ENCODE results near the gene CENPP.
"Not testable (repeated sequence)": the region's sequence is repeated elsewhere in the genome, so short reads cannot be mapped to it uniquely, and the experiment has no call there.

CENPP gene

DNA sequence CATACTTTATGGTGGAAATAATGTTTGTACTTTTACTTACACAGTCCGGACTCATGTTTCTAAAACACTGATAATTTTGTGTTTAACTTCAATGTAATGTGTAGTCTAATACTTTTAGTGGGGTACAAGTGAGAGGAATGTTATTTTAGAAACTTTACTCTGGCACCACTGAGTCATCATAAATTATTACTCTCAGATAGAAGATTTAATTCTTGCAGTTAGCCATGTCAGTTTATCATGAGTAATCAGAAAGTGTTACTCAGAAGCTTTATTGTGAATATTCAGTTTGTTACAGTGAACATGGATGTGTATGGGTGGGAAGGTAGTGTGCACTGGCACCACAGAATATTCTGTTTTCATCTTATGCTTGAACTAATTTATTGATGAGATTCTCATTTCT, 58.6 kb downstream of the CENPP start:
- DNase-seq: no peak

DNA sequence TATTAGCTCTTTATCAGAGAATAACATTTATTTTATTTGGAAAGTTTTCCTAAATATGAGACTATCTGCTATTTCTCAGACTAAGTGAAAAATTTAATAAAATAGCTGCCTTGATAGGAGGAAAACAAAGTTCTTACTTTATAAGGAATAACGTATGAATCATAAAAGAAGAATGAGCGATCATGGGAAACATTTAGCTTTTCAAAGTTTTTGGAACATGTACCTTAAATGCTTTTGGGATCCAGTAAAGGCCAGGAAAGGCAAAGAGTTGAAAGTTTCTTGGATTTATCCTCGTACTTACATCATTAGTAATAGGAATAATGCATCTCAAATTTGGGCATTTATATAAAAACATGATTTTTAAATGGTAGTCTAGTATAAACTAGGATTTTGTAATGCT, 59.2 kb downstream of the CENPP start:
- DNase-seq: no peak

DNA sequence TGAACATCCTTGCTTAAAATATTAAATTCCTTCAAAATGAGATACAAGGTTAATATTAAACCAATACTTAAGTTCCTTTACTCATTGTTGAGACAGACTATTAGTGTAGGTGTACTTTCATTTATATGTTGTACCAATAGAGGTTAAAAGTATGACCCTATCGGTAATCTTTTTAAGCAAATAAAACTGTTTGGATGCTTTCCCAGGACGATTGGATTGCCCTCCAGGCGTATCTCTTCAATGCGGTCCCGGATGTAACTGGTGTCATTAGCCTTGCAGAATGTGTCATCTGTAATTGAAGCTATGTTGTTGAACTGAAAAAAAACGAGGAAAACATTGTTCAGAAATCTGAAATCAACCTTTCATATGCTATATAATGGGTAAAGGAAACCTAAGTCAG, 59.7 kb downstream of the CENPP start:
- DNase-seq: no peak

DNA sequence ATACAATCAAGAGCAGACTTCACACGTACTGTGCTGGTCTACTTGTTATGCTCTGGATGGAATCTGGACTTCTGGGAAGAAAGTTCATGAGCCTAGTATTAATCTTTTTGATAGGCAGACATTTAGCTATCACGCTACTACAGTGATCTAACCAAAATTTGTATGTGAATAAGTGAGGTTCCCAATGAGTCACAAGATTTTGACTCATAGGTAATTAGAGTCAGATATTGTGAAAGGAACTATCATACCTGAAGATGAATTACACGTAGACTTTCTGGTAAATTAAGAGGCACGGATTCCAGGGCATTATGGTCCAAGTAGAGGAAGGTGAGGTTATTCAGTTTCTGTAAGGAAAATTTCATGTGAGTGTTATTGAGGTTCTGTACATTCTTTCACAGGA, 60.2 kb downstream of the CENPP start:
- no peak for DNase-seq

DNA sequence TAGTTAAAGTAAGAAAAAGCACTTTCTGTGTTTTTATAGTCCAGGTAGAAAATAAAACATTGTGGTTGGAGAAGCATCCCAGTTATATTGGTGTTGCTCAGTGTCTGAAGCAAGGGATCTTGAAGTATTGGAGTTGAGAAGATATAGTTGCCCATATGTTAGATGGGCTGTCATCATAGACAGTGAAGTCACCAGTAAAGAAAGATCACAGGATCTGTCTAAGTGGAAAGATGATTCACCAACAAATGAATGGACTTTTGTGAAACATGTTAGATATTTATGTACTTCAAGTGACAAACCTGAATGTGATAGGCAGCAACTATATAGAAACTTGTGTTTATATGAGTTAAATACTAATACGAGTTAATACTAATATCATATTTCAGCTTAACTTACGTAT, 66.9 kb downstream of the CENPP start:
- DNase-seq: no peak

DNA sequence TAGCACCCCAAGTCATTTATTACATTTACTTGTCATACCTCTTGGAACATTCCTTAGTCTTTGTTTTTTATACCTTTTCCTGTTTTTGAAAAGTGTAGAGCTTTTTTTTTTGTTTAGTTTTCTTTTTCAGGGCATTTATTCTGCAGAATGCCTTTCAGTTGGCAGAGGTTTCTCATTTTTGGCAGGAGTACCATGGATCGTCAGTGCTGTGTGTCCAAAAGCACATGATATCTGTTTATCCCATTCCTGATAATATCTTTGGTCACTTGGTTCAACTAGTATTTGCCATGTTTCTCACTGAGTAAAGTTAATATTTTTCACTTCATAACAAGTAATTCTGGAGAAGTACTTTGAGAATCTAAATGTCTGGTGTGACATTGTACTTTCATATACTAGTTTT, 67.9 kb downstream of the CENPP start:
- DNase-seq: no peak

DNA sequence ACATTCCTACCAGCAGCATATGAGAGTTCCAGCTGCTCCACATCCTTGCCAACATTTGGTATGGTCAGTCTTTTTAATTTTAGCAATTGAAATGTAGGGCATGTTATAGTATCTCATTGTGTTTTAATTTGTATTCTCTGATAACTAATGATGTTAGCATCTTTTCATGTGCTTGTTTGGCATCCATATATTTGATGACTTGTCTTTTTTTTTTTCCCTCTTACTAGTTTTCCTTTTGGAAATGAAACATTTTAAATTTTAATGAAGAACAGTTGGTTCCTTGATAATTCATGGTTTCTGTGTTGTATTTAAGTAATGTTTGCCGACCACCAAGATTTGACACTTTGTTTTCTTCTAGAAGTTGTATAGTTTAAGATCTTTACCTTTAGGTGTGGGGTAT, 69.9 kb downstream of the CENPP start:
- no peak for DNase-seq

DNA sequence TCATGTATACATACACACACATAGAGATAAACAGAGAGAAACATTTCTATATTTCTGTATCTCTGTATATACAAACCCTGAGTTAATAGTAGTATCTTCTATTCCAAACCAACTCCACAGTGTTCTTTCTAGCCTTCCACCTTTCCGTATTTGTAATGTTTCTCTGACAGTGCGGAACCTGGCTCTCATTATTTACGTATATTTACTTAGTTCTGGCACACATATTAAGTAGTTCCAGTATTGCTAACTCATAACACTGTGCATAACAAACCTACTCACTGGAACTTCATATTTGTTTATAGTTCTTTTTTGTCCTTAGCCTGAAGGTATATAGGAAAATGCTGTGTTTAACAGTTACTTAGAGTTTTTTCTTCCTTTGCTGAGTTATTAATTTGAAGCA, 72.1 kb downstream of the CENPP start:
- DNase-seq: no peak

DNA sequence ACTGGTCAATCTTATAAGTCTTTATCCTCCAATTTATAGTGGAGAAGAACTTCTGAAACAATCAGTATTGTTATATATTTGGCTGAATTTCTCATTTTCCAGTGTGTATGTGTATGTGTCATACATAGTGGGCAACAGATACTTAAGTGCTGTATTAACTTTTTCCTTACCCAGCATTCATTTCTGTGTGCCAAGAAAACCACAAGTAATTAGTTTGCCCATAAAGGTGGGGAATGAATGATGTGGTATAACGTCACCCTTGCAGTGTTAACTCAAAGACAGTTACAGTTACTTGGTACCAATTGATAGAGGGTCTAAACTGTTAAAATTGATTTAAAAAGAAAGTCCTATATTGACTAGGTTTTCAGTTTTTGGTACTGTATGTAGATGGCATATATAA, 76.6 kb downstream of the CENPP start:
- DNase-seq: no peak

DNA sequence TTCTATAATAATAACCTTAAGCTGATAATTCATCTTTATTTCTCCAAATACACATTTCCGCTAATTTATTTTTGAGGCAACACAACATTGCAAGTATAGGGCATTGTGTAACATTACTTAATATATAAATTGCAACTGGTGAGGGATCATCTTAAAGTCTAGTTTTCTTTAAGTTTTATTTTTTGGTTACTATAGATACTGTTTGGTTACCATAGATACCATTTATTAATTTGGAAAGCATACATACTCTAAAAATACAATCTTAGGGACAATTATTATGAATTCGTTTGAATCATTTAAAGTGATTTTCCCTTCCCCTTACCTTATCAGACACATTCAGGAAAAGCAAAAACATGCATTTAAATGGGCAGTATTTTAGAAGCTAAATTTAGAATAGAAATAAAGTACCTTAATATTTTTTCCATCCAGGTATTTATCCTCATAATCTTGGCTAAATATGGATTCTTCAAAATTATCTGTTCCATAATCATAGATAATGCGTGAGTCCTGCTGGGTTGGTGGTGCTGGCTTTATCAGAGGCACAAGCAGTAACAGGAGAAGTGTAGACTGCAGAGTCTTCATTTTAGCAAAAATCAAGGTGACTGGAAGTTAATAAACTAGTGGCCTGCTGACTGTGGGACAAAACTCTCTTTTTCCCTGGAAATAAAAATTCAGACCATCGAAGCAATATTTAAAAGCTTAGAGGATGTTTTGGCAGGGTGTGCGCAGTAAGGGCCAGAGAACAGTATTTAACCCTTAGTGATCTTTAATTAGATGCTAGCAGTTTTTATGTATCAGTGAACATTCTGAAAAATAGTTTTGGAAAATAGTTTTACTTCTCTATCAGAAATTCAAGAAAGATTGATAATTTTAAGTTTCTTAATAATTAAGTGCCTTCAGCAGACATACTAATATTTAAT, 77.3 kb downstream of the CENPP start:
- DNase-seq: no peak

DNA sequence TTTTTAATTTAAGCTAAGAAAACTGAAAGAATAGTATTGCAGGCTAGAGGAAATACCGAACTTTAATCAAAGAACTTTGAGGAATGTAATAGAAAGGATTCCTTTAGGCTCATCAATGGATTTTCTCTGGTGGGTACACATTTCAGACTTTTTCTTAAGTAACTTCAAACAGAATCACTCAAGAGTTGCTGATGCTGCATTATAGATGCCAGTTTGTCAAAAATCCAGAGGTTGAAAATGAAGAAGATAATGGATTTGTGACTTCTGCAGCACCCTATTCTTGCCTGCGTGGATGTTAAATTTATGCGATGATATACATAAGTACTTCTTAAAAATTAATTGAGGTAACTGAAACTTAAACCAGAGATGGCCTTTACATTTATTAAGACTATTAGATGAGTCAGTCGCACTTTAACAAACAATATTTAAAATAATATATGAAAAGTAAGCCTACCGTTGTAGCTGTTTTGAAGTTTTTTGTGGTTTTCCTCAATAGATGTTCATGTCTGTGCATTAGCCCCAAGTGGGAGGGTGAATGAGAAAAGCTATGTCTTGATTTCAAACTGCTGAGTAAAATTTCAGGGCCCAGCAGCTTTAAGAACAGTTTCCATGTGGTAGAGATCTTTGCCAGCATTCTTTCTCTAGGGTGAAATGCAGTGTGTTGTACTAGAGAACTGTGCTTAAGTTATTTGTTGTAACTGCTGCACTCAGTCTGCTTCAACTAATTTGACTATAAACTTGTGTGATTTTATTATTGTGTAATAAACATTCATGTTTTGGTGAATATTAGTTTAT, 78.5 kb downstream of the CENPP start, which contains the start of gene OGN:
Gene OGN (minus strand): TSS at position 537 of the 795 bp plus-strand sequence. CDS start 1,171 bp downstream, outside the sequence.
- no peak for DNase-seq

DNA sequence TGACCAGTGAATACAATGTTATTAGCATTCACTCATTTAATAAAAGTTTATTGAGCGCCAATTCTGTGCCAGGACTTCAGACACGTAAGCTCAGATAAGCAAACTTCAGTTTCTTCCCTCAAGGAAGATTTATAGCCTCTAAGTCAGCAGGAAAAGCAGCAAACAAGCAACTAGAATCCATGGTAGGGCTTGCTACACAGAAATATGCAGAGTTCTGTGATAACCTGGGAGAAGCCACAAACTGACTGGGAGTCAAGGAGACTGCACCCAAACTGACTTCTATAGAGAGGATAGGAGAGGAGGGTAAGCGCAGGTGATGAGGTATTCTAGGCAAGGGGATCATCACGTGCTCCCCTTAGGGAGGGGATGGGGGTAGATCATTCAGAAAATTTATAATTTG, 80.1 kb downstream of the CENPP start:
- DNase-seq: no peak

DNA sequence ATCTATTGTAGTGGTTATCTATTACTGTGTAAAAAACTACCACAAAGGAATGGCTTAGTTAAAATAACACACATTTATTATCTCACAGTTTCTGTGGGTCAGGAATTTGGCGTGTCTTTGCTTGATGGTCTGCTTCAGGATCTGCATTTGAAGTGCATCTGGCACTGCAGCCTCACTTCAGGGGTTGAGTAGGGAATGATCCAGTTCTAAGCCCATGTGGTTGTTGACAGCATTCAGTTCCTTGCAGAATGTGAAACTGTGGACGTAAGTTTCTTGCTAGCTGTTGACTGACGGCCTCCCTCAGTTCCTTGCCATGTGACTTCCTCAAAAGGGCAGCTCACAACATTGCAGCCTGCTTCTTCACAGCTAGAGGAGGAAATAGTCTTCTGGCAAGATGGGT, 80.7 kb downstream of the CENPP start:
- DNase-seq: peak; percentile 91 to 92

DNA sequence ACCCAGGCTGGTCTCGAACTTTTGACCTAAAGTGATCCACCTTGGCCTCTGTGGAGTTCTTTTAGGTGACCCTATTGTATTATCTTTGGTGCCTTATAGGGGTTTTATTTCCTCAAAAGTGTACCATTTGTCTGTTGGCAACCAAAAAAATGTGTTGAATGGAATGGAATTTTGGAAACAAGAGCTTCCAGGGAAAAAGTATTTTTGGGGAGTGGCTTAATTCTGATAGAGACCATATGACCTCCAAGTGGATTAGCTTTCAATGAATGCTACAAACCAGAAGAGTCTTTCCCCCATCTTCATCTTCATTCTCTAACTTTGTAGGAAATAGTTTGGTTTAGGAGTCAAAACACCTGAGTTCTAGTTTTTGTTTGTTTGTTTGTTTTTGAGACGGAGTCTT, 82.1 kb downstream of the CENPP start:
- no peak for DNase-seq

DNA sequence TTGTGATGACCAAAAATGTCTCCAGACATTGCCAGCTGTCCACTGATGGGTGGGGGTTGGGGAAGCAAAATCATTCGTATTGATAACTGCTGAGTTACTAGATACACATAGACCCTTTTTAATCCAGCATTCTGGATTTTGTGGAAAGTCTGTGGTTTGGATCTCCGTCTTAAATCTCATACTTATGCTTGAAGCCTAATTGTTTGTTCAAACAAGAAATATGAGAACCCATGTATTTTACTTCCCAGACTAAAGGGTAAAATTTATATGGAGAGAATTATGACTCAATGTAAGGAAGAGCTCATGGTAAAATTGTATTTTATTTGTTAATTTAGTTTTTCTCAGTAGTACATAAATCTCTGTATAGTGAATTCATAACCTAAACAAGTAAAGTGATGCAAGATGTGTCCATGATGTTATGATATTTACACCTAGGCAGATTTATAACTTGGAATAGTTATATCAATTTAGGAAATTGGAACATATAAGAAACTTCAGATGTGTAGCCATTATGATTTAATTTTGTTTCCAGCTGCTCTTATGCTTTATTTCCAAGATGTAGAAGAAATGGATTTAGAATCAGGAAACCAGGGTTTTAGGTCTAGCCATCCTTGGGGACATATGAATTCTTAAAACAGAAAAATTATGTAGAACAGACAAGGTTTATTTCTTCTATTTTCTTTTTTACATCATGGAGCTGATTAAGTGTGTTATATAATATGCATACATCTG, 83.2 kb downstream of the CENPP start:
- DNase-seq: no peak

DNA sequence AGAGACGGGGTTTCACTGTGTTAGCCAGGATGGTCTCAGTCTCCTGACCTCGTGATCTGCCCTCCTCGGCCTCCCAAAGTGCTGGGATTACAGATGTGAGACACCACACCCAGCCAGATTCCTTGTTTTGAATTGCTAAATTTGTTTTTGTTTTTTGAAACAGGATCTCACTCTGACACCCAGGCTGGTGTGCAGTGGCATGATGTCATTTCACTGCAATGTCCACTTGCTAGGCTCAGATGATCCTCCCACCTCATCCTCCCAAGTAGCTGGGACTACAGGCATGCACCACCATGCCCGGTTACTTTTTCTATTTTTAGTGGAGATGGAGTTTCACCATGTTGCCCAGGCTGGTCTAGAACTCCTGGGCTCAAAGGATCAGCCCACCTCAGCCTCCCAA, 85.4 kb downstream of the CENPP start:
- DNase-seq: not testable (repeated sequence)

DNA sequence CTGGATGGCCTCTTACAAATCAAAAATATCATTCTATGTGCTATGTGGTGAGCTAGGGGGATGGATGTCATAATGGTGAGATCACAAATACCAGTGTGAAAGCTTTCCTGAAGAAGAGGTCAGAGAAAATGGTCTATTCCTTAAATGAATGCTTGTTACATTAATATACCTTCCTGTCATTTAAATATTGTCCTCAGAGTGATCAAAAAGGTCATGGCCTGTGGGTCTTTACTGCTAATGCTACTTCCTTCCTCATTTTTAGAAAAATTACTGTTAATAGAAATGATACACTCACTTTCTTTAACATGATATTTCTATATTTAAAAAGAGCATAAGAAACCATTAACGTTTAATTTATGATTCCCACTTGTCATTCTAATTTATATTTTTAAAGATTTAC, 88.8 kb downstream of the CENPP start:
- DNase-seq: peak; percentile 15 to 41

DNA sequence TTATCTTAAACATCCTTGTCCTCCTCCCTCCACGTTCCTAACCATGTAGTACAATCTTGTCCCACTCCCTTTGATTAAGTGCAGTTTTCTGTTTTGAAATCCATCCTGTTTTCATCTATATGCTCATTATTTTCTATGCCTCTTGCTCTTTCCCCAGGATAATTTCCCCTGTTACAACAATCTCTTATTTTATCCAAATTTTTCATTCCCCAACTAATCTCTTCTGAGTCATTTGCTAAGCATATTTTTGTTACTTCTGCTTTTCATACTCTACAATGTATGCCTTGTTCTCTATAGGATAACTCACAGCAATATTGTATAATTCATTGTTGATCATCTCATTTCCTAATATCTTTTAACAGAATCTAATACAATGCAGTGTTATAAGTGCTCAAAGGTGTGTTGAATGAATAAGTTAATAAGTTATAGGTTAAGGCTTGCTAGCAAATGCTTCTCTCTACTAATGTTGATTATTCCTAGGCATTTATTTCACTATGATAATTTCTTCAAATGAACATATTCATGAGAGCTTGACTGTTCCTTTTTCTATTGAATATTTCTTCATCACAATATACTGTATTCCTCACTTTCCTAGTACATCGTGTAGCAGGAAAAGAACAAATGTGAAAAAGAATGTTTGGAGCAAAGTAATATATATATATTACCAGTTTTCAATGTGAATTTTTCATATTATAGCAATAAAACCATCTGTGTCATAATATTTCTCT, 97.0 kb downstream of the CENPP start:
- DNase-seq: peak in 1 of 2 experiments; percentile 45

DNA sequence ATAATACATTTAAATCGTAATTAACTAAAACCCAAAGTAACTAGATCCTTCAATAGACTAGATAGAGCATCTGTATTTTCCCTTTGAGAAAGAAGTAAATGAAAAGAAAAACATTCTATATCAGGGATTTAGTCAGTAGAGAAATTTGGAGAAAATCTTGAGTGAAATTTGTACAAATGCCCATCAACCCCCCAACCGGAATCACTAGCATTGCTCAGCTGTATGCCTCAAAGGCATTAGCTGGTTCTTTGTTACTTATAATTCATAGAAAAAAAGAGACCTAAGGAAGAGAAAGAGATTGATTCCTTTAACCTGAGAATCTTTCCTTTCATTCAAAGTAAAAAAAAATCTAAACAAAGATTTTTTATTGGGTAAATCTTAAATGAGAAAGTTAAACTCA, 97.9 kb downstream of the CENPP start:
- DNase-seq: no peak

DNA sequence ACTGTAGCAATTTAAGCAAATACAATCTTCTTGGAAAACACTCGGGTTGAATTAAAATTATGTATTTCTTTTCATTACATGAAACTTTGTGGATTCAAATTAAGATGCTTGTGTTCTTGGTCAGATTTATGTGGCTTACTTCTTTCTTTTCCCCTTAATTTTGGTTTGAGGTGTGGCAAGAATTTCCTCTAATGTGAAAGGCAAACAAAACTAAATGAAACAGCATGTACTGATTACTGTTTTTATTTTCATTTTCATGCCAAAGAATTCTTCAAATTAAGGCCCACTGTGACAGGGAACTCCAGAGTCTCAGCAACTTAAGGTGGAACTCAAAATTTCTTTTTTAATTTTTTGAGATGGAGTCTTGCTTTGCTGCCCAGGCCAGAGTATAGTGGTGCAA, 98.6 kb downstream of the CENPP start, which contains the start of gene OMD:
Gene OMD (minus strand): TSS at position 132 of the 400 bp plus-strand sequence. CDS start 6,913 bp downstream, outside the sequence.
- no peak for DNase-seq

DNA sequence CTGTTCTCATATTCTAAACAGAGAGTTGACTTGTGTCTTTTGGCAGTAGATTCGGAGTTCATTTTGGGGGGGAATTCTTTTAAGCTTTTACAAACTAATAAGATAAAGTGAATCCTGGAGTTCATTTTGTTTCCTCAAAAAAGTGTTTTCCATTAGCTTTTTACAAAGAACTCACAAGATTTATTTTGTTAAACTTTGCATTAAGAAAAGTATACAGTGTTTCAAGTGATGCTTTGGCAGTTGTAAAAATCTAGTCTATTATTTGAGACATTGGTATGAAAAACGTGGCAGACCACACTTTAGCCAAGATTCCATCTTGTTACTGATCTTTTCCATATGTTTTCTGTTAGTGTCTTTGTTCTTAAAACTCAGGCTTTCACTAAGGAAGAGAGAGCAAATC, 99.7 kb downstream of the CENPP start:
- no peak for DNase-seq

DNA sequence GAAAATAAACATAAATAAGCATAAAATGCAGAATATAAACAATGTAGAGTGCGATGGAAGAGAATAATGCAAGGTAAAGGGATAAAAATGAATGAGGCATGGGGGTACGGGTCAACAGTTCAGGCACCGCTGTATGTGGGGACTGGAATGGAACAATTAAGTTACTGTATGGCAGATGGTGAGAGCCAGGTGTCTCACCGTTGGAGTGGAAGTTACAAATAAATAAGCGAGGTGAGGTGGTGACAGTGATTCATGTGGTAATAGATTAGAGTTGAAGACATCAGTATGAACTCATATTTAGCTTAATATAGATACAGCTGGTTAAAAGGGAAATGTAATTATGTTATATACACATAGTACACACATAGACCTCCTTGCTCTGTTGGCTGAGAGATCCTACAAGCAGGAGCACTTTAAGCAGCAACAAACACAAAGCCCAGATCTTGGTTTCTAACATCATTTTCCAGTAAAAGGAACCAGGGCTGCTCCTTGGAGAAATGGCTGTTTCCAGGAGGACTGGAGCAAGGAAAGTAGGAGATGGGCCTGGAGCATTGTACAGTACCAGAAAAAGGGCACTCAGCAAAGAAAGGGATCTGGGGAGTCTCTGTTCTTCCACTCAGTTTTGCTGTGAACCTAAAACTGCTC, 100.9 kb downstream of the CENPP start:
- no peak for DNase-seq

Data from Kasumi-1 (cell line).